GM21381 (cell line): ENCODE results near the gene CFAP210.
"Not testable (repeated sequence)": the region's sequence is repeated elsewhere in the genome, so short reads cannot be mapped to it uniquely, and the experiment has no call there.

ENCODE experiments used
- ATAC-seq: cut with Tn5 transposase; IDR thresholded peaks from one replicate; pipeline ENCODE4 v1.9.1; 2021; ENCODE audit warnings: mild to moderate bottlenecking, moderate library complexity; ENCODE audit not compliant: unreplicated experiment

The CFAP210 gene

DNA sequence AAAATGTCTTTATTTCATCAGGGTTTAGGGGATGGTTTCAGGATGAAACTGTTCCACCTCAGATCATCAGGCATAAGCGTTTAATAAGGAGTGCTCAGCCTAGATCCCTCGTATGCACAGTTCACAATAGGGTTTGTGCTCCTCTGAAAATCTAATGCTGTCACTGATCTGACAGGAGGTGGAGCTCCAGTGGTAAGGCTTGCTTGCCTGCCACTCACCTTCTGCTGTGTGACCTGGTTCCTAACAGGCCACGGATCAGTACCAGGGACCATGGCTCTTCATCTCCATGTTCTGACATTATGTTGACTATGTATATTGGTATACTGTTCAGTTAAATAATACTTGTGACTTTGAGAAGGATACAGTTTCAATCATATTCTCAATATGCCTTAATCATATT, 68.4 kb downstream of the CFAP210 start:
- no peak for ATAC-seq

DNA sequence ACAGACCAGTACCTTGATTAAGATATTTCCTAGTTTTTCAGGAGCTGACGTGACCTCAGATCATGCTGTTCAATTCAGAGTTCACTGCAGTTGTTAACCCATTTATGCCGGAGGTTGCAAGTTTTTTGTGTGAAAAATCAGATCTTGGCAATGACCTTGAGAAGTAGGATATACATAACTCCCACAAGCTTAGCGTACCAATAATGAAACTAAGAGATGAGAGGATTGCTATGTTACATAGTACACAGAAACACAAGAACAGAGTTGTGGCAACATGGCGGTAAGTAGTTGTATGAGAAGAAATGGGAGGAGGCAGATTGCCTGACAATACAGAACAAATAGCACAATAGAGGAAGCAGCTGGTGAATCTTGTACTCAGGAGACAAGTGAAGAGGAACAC, 71.0 kb downstream of the CFAP210 start:
- ATAC-seq: no peak

DNA sequence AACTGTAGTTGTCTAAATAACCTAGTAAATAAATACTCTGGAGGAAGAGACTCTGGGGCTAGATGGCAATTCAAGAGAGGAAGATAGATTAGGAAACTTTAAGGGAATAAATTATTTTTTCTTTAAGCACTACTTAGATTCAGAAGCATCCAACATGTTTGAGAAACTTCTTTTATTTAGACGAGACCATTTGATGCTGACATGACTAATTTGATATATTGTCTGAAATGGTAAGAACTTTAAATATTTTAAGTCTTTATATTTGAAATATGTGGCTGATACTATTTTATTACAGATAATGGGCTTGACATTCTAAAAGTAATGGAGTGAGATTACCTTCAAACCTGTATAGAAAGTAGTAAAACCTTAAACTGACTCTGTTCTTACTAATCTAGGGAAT, 73.7 kb downstream of the CFAP210 start:
- ATAC-seq: no peak

GRCh38 chr2:169619946-169620345, 74.3 kb downstream of the CFAP210 start:
- no peak for ATAC-seq

GRCh38 chr2:169615982-169616381, 78.2 kb downstream of the CFAP210 start:
- not testable (repeated sequence) for ATAC-seq

GRCh38 chr2:169613876-169614275, 80.3 kb downstream of the CFAP210 start:
- ATAC-seq: no peak

- ATAC-seq: no peak
Measured at GRCh38 chr2:169609264-169609663, 84.9 kb downstream of the CFAP210 start.

GRCh38 chr2:169599568-169599967, 94.6 kb downstream of the CFAP210 start:
- ATAC-seq: no peak

DNA sequence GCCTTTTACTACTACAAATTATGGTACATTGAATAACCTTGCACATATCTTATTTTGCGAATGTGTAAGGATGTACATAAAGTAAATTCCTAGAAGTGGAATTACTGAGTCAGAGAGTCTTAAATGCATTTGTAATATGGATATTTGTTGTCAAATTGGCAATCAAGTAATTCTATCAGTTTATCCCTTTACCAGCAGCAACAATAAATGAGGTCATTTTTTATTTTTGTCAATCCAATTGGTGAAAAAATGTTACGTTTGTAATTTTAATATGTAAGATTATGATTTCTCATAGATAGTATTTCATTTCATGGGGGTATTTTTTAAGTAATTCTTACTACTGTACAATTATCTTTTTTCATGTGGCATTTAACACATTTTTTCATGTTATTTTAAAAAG, 95.2 kb downstream of the CFAP210 start:
- ATAC-seq: no peak

DNA sequence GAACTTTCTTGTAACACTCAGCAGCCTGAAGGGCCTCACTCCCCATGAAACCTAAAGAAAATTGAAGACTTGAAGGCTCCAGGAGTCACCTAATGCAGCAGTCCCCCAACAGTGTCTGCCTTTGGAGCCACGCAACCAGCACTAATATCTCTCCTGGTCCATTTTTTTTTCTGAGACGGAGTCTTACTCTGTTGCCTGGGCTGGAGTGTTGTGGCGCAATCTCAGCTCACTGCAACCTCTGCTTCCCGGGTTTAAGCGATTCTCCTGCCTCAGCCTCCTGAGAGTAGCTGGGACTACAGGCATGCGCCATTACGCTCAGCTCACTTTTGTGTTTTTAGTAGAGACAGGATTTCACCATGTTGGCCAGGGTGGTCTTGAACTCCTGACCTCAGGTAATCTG, 97.7 kb downstream of the CFAP210 start:
- not testable (repeated sequence) for ATAC-seq
